ENCODE measurements around the gene TES.

GRCh38 chr7:116226664-116227063 is 16.3 kb downstream of the TES start:
- TF ChIP-seq, protein P1, sequence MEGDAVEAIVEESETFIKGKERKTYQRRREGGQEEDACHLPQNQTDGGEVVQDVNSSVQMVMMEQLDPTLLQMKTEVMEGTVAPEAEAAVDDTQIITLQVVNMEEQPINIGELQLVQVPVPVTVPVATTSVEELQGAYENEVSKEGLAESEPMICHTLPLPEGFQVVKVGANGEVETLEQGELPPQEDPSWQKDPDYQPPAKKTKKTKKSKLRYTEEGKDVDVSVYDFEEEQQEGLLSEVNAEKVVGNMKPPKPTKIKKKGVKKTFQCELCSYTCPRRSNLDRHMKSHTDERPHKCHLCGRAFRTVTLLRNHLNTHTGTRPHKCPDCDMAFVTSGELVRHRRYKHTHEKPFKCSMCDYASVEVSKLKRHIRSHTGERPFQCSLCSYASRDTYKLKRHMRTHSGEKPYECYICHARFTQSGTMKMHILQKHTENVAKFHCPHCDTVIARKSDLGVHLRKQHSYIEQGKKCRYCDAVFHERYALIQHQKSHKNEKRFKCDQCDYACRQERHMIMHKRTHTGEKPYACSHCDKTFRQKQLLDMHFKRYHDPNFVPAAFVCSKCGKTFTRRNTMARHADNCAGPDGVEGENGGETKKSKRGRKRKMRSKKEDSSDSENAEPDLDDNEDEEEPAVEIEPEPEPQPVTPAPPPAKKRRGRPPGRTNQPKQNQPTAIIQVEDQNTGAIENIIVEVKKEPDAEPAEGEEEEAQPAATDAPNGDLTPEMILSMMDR (IDR thresholded peaks at IDR 0.05) = no peak
- TF ChIP-seq POLR2A (IDR thresholded peaks at IDR 0.05) = no peak
- TF ChIP-seq POLR2AphosphoS5 (IDR thresholded peaks at IDR 0.05) = no peak
- TF ChIP-seq EP300 (IDR thresholded peaks at IDR 0.05; ENCODE audit: low read depth) = no peak

Measured in transverse colon (tissue), 4 donors.